Heart left ventricle (tissue), 13 donors: ENCODE results near the gene DLD.

Experiments used
- POLR2A ChIP-seq, 2 donors: fragments of 450-650 bp; IDR thresholded peaks; one replicate each; pipeline ENCODE4 v1.6.1; 2017; ENCODE audit warnings: antibody characterized with exemption in 2 of 2, mild to moderate bottlenecking in 2 of 2, moderate library complexity in 2 of 2
- TF ChIP-seq, protein P1 (sequence below), 12 donors: fragments of 200-600 bp; sonication (generic) in 4 of 12; IDR thresholded peaks; one replicate each; pipeline versions ENCODE4 v1.5.0 to v1.8.0; 2018 to 2022; ENCODE audit warnings: antibody characterized with exemption in 12 of 12, mild to moderate bottlenecking in 5 of 12
- donor health status: ischemic (EF 13 %, LVEDD 7.1; RV severe dilation, severe dysfunction).
- donor health status: DM: no; HTN: yes; CAD: no.
- donor health status: DM: no; HTN: no; CAD: no.
- donor health status: ischemic (EF 25% LVEDD 6.9; RV normal size, moderate dysfunction).
- donor health status: ischemic (EF 25% LVEDD 5.7; RV mildly dilated, moderate dysfunction).
- donor health status: ischemic (EF 35%, LVEDD 5.7; RV mildly dilated, moderate dysfunction).
- donor health status: nonischemic (EF 11% LVEDD 7.7; RV severe dilation, severe dysfunction).
- donor health status: DM: yes; HTN: yes; CAD: no.
- donor health status: PGD.
- donor health status: ischemic (EF 29% LVEDD 5.4; RV normal size, mild dysfunction).
- donor health status: nonischemic (EF 23%, LVEDD 6.1; RV moderate dilation, normal function).

DNA sequence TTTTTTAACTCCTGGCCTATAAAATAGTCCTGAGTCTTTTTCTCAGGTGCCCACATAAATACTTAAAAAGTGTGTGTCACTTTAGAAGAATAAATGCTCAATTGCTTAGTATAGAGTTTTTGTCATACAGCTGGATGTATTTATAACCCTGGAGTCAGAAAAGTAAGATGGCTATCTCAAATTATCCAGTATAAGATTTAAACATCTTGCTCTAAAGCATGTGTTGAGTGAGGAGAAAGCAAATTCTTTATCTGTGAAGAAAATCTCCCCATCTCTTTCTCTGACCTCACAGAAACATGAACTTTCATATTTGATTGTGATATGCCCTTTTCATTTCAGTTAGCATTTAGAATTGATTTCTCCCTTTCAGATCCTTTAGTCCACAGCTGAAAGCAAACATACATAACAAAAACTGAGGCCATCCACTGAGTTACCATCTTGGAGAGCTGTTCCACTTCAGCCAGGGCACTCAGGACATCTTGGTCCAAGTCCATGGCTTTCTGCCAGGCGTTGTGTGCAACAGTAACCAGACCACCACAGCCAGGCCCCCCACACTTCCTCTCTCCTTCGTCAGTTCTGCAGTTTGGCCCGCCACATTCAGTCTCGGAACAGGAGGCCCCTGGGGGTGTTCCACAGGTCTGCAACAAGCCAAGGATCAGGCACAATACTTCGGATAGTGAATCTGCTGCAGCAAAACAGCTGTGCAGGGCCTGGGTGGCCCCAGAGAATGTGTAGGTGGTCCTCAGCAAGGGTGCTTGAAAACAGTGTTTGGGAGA lies 40.9 kb downstream of the DLD start:
- TF ChIP-seq, protein P1, sequence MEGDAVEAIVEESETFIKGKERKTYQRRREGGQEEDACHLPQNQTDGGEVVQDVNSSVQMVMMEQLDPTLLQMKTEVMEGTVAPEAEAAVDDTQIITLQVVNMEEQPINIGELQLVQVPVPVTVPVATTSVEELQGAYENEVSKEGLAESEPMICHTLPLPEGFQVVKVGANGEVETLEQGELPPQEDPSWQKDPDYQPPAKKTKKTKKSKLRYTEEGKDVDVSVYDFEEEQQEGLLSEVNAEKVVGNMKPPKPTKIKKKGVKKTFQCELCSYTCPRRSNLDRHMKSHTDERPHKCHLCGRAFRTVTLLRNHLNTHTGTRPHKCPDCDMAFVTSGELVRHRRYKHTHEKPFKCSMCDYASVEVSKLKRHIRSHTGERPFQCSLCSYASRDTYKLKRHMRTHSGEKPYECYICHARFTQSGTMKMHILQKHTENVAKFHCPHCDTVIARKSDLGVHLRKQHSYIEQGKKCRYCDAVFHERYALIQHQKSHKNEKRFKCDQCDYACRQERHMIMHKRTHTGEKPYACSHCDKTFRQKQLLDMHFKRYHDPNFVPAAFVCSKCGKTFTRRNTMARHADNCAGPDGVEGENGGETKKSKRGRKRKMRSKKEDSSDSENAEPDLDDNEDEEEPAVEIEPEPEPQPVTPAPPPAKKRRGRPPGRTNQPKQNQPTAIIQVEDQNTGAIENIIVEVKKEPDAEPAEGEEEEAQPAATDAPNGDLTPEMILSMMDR (IDR thresholded peaks at IDR 0.05), result no peak
- TF ChIP-seq POLR2A (IDR thresholded peaks at IDR 0.05), result no peak
